VCaP (cell line): ENCODE measurements around the gene PHF2.

Experiments
- H3K27ac ChIP-seq: fragments of 450-650 bp; 2 replicates; pipeline ENCODE4 v1.5.1; 2017
- CTCF ChIP-seq: fragments of 450-650 bp; conservative IDR thresholded peaks from 2 replicates; pipeline ENCODE4 v1.5.1; 2017; ENCODE audit warnings: mild to moderate bottlenecking, moderate library complexity

Gene PHF2

DNA sequence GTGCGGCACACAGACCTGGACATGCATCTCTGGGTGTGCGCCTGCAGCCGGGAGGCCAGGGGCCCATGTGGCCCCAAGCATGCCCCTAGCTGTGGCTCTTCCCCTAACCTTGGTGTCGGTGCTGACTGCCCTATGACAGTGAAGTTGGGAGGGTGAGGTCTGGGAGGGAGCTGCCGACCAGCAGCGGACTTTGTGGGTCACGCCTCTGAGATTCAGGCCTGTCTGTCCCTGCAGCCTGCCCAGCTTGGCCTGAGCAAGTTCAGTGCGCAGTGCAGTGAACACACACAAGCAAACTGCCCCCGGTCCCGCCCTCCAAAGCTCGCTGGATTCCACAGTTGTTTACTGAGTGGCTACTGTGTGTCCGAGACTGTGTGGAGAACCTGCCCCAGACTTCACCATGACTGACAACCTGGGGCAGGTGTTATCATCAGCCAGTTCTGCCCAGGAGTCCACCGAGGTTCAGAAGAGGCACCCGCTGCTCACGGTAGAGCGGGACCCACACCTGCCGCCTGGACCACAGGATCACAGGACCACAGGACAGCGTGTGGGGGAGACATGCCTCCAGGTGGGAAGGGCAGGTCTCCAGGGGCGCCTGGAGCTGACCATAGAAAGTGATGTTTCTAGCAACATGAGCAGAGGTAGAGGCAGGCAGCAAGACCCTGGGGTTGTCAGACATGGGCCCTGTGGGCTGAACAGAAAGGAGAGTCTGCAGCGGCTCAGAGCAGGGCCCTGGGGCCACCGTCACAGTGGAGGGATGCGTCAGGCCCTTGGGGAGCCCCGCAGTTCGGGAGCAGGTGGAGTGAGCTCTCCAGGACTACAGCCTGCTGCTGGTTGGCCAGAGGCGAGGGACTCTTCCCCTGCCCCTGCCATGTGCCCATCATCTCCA, 105.1 kb downstream of the PHF2 start:
- TF ChIP-seq CTCF = no peak
- no peak overlapping the region for H3K27ac ChIP-seq

DNA sequence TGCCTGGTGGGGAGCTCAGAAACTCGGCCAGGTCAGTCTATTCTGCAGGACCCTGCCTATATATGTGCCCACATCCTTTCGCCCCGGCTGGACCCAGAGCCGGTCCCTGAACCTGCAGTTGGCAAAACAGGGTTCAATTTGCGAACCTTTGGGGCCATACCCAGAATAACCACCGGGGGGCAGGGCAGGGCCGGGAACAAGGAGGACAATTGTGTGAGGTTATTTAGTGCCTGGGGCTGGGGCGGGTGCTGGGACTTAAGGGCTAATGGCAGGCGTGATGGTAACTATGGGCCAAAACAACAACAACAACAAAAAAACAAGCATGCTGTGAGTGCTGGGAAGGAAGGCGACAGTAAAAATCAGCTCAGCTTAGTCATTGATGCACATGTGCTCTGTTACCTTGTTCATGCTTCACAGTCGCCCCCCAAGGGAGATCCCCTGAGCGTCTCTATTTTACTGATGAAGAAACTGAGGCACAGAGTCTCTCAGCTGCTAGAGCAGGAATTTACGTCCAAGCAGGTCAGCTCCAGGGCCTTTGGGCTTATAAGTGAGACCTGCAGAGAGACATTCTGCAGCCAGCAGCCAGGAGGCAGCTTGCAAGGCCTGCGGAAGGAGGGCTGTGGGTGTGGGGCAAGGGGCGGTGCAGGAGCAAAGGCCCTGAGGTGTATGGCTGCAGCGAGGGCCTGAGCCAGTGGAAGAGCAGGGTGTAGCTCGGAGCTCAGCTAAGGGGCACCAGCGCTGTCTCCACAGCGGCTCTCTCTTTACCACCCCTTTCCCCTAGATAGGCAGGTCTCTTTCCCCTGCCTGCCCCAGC, 106.0 kb downstream of the PHF2 start:
- TF ChIP-seq CTCF = peak; percentile 89
- no peak overlapping the region for H3K27ac ChIP-seq

GRCh38 chr9:93683331-93684134, 107.1 kb downstream of the PHF2 start:
- no peak for TF ChIP-seq CTCF

GRCh38 chr9:93684161-93684765, 107.9 kb downstream of the PHF2 start:
- TF ChIP-seq CTCF = no peak
- no peak overlapping the region for H3K27ac ChIP-seq

More at GRCh38 chr9:93683331-93684134, 107.1 kb downstream of the PHF2 start:
- H3K27ac ChIP-seq = no peak overlapping the region

- peak; percentile 57; the same call in 1 of the 2 replicates for TF ChIP-seq CTCF
- H3K27ac ChIP-seq = no peak overlapping the region
Measured at GRCh38 chr9:93684806-93685543, 108.6 kb downstream of the PHF2 start.

- TF ChIP-seq CTCF = no peak
- no peak overlapping the region for H3K27ac ChIP-seq
Measured at GRCh38 chr9:93686127-93686879, 109.9 kb downstream of the PHF2 start.
